ENCODE results near the gene FBXW11. TPM values are rescaled to one million over a fixed set of nuclear protein-coding genes. Genes with fewer than 3 reads are reported as not detected.

The FBXW11 gene
- total and polyA plus RNA-seq, 3 donors from 2014 or later, result 46.3 to 61.8 (median 60.6) TPM

- Histone ChIP-seq H3K27me3 (no peaks in the 10 kb centered on the region), H3K36me3 (ENCODE audit: low read depth, missing control alignments) (no peaks in the 10 kb centered on the region), H3K4me3 (no peak overlapping the region), H3K9me3 (no peaks in the 10 kb centered on the region), H3K4me1 (no peaks in the 10 kb centered on the region), H3K27ac (no peak overlapping the region)
- 93 to 98% methylated on average over 3 of the region's 3 CpGs for WGBS, 2 donors
- TF ChIP-seq CTCF (IDR thresholded peaks at IDR 0.05) (no peak), POLR2A (IDR thresholded peaks at IDR 0.05) (no peak)
- intact Hi-C loops (cut with DNase I; ENCODE audit: low total_unique reads), result no loop called here
- no peak for DNase-seq
Measured at GRCh38 chr5:171855265-171855664, 151.2 kb downstream of the FBXW11 start.

- peak; percentile 54 for DNase-seq
- Histone ChIP-seq H3K36me3 (ENCODE audit: low read depth, missing control alignments) (no peaks in the 10 kb centered on the region), H3K27me3 (no peaks in the 10 kb centered on the region), H3K27ac (no peak overlapping the region), H3K9me3 (no peaks in the 10 kb centered on the region), H3K4me3 (no peak overlapping the region), H3K4me1 (no peaks in the 10 kb centered on the region)
- WGBS, 2 donors, result 60 to 74% methylated on average over 8 of the region's 8 CpGs
- intact Hi-C loops (cut with DNase I; ENCODE audit: low total_unique reads), result no loop called here
- TF ChIP-seq POLR2A (IDR thresholded peaks at IDR 0.05) (no peak), CTCF (IDR thresholded peaks at IDR 0.05) (no peak)
Measured at GRCh38 chr5:171852255-171852681, 154.2 kb downstream of the FBXW11 start.

- WGBS, 2 donors, result 74 to 78% methylated on average over 1 of the region's 1 CpG
- H3K4me3 ChIP-seq, result no peak overlapping the region
- H3K36me3 ChIP-seq (ENCODE audit: low read depth, missing control alignments), result no peaks in the 10 kb centered on the region
- H3K9me3 ChIP-seq, result no peaks in the 10 kb centered on the region
- H3K27me3 ChIP-seq, result no peaks in the 10 kb centered on the region
- H3K4me1 ChIP-seq, result no peaks in the 10 kb centered on the region
- no peak for DNase-seq
- TF ChIP-seq POLR2A (IDR thresholded peaks at IDR 0.05) (no peak), CTCF (IDR thresholded peaks at IDR 0.05) (no peak)
- H3K27ac ChIP-seq, result no peak overlapping the region
- intact Hi-C loops (cut with DNase I; ENCODE audit: low total_unique reads), result no loop called here
Measured at GRCh38 chr5:171851251-171851650, 155.2 kb downstream of the FBXW11 start.

- no peak for DNase-seq
- intact Hi-C loops (cut with DNase I; ENCODE audit: low total_unique reads), result no loop called here
- Histone ChIP-seq H3K27ac (no peak overlapping the region), H3K4me3 (no peak overlapping the region), H3K4me1 (no peaks in the 10 kb centered on the region), H3K9me3 (no peaks in the 10 kb centered on the region), H3K36me3 (ENCODE audit: low read depth, missing control alignments) (no peaks in the 10 kb centered on the region), H3K27me3 (no peaks in the 10 kb centered on the region)
- WGBS, 2 donors, result 79 to 81% methylated on average over 9 of the region's 9 CpGs
- TF ChIP-seq POLR2A (IDR thresholded peaks at IDR 0.05) (no peak), CTCF (IDR thresholded peaks at IDR 0.05) (no peak)
Measured at GRCh38 chr5:171850324-171850947, 156.0 kb downstream of the FBXW11 start.
